HG02642 (cell line): ENCODE data around the gene MOB2.

Source experiments
- ATAC-seq: cut with Tn5 transposase; IDR thresholded peaks from one replicate; pipeline ENCODE4 v1.9.1; 2021; ENCODE audit warnings: mild to moderate bottlenecking; ENCODE audit not compliant: unreplicated experiment, poor library complexity

MOB2 gene

DNA sequence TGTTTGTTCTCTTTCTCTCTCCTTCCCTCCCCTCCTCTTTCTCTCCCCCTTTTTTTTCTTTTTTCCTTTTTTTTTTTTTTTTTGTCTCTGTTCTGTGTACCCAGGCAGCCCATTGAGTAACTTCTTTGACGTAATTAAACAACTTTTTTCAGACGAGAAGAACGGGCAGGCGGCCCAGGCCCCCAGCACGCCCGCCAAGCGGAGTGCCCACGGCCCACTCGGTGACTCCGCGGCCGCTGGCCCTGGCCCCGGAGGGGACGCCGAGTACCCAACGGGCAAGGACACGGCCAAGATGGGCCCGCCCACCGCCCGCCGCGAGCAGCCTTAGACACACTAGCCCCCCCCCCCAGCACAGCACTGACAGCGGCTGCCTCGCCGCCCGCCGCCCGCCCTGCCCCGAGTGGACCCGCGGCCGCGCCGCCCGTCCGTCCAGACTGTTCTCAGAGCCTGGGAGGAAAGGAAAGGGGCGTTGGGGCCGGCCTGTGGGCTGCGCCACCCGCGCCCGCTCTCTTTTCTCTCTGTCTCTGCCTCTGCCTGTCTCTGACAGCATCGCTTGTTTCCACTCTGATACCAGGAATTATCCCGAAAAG, 26.1 kb downstream of the MOB2 start:
- no peak for ATAC-seq

DNA sequence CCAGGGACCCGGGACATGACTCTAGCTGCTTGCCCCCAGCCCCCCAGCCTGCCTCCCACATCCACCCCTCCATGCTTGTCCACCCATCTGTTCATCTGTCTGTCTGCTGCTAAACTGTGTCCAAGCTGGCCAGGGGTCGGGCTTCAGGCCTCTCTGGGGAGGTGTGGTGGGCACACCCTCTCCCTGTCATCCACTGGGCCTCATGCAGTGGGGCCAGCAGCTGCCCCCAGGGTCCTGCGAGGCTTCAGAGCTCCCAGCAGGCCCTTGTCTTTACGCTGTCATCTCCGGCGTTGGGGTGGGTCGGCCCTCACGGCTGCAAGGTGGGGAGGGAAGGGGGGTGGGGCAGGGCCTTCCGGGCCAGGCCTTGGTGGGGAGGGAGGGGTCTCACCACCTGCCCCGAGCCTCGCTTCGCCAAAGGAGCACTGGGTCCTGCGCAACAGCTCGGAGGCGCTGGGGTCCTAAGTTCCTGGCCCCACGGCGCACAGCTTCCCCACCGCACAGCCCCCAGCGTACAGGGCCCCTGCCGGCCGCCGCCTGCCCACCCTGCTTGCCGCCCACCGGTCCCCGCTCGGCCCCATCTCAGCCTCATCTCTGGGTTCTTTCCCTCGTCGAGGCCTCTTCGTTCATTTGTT, 26.7 kb downstream of the MOB2 start:
- ATAC-seq, result no peak

DNA sequence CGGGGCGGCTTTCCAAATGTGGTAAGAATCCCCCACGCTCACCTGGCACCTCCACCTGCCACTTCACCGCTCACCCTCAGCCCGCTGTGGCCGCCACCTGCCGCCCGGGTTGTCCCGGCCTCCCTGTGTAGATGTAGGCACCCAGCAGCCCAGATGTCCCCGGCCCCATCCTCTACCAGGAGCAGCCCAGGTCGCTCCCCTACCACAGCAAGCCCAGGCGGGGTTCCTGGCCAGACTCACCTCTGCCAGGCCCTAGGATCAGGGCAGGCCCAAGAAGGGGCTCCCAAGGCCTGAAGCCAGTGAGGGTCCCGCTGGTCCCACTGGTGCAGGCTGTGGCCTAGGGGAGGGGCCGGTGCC, 27.4 kb downstream of the MOB2 start:
- no peak for ATAC-seq

DNA sequence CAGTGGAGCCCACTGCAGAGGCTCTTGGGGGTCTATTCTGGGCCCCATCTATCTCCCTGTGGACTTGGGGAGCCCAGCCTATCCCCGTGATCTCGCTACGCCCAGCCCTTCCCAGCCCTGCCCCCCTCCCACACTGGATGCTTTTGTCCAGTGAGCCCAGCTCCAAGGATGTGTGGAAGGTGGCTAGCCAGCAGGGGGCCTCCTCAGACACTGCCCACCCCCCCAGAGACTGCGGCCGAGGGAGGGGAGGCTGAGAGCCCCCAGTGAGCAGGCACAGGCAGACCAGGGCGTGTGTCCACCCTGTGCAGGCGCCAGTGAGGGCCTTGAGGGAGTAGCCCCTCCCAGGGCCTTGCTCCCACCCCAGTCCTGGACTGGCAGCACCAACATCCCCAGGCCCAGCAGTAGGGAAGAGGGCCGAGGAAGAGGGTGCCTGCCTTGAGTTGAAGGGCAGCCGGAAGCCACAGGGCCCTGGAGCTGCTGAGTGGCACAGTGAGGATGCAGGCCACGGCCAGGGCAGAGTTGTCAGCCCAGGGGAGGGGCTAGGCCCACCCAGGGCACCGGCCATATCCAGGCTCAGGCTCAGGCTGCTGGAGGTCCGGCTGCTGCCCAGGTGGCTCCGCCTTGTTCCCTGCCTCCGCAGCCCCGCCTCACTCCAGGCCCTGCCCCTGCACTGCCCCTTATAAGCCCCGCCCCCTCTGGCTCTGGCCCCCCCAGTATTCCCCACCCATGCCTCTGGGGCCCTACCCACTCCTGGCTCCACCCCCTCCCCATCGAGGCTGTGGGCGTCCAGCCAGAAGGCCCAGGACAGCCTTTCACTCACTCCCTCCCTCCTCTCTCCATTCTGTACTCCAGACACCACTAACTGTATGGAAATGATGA, 28.0 kb downstream of the MOB2 start:
- no peak for ATAC-seq

DNA sequence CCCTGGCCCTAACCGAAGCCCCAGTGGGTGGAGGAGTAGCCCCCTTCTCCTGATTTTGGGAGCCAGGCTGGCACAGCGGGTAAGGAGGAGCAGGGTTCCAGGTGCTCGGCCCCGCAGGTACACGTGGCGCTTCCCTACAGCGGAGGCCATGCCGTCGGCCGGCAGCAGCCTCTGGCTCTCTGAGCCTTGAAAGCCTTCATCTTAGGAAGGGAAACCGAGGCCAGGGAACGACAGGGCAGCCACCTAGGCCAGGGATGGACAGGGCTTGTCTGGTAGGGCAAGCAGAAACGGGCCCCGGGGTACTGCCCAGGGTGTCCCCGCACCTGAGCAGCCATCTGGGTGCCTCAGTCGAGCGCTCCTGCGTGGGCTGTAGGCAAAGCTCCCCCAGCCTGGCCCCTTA, 28.7 kb downstream of the MOB2 start:
- ATAC-seq, result no peak

DNA sequence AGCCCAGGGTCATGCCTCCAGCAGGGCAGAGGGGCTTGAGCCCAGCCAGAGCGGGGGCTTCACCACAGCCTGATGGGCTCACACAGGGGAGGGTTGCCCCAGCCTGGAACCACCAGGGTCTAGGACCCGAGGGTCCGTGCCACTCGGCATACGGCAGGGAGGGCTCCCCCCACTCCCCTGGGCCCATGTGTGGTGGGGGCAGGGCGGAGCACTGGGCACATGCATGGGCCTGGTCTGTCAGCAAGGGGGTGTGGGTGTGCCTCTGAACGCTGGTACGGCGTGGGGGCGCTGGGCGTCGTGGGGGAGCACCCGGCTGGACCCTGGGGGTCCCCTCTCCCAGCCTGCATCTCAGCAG, 29.3 kb downstream of the MOB2 start:
- no peak for ATAC-seq

DNA sequence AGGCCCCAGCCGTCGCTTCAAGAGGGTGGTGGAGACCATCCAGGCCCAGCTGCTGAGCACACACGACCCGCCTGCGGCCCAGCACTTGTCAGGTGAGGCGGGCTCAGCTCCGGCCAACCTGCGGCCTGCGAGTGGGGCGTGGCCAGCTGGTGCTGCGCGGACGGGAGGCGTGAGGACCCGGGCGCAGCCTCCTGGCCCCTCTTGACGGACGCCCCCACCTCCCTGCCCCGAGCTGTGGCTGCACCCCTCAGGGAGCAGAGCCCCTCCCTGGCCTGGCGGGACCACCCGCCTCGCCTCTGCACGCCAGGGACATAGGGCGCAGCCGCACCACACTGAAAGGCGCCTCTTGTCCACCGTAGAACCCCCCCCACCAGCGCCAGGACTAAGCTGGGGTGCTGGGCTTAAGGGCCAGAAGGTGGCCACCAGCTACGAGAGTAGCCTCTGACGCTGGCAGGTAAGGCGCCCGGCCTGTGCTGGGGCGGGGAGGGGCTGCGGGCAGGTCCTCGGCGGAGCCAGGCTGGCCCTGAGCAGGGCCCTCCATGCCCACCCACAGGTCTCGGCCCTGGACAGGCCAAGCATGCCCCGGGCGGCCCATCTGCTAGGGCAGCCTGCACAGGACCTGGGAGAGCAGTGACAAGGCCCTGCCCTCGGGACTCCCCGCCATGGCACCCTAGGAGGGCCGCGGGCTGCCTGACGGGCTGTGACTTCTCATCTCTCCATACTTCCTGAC, 29.8 kb downstream of the MOB2 start:
- ATAC-seq, result no peak

DNA sequence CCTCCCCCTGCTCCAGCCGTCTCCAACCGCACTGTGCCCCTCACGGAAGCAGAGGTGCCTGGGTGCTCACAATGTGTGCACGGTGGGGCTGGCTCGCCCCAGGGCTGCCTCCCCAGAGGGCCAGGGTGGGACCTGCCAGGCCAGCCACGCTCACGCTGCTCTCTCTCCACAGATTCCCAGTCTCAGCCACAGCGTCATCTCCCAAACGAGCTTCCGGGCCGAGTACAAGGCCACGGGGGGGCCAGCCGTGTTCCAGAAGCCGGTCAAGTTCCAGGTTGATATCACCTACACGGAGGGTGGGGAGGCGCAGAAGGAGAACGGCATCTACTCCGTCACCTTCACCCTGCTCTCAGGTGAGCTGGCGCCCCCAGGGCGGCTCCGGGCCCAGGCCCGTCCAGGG, 30.4 kb downstream of the MOB2 start:
- no peak for ATAC-seq

DNA sequence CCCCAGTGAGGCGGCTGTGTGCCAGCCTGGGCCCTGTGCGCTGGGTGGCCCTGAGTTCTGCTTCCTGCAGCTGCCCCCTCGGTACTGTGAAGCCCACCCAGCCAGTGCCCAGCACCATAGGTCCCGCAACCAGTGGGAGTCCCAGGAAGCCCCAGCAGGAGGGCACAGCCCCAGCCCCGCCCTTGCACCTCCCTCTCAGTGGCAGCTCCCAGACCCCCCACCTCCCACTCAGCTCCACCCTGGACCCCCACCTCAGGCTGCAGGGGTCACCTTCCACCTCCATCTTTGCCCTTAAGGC, 30.9 kb downstream of the MOB2 start:
- ATAC-seq, result no peak

DNA sequence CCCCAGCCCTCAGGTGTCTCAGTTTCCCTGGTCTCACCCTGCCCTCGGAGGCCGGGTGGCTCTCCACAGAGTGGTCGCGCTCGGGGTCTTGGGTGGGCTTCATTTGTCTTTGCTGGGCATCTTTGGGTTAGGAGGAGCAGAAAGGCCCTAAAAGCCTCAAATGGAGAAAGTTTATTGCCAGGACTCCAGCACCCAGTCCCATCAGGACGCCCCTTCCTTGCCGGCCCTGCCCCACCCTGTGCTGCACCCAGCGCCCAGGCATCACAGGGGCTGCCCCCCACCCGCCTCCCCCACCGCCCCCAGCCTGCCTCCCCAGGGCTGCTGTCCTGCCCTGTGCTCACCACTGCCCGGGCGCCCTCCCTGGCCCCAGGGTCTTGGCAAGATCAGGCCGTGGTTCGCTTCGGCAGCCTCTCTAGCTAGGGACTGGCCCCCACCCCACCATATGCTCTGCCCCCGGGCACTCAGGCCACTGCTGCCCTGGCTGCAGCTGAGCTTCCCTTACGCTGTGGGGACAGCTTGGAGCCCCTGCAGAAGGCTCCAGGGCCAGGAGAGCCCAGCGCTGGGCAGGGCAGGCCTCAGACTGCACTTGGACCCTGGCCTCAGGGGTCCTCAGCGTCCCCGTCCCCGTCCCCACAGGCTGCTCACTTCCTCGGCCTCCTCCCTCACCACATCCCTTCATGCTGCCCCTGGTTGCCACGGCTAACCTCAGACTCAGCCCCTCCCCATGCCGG, 31.4 kb downstream of the MOB2 start:
- no peak for ATAC-seq

DNA sequence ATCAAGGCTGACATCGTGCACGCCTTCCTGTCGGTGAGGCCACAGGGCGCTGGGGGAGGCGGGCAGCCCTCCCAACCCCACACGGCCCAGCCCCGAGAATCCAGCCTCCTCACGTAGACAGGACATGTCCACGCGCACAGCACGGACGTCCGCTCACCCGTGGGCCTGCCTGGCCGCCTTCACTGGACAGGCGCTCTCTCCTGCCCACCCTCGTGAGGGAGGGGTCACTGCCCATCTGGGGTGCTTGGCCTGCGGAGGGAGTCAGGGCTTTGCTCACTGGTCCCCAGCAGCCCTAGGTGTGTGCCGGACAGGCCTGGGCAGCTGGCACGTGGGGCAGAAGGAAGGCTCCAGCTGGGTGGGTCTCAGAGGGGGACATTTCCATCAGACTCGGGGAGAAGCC, 32.0 kb downstream of the MOB2 start:
- ATAC-seq, result no peak

DNA sequence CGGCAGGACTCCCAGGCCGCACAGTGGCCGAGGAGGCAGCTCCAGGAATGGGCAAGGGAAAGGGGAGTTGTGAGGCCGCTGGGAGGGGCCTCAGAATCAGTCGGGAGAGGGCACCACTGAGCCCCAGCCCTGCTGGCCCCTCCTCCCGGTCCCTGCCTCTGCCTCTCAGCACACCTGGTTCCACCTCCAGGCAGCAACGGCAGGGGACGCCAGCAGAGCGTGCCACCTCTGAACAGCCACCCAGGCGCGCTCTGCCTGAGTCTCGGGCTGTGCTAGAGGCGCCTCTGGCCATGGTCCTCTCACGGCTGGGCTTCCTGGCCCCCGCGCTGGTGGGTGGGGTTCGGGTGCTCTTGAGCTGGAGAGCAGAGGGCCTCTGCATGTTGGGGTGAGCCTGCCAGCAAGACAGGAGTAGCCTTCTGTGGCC, 33.0 kb downstream of the MOB2 start:
- ATAC-seq, result no peak

DNA sequence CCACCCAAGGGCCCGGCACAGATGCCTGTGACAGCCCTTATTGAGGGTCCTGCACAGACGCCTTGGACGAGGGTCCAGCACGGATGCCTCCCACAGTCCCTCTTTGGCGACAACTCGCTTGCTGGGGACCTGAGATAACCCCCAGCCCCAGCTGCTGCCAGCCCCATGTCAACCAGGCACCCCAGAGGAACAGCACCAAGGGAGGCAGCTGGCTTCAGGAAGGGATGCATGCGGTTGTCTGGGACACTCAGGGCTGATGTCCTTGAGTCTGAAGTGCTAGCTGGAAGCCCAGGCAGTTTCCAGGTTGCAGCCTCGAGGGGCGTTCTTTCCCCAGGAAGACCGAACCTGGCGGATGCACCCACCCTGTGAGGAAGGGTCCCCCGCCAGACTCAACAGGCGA, 33.8 kb downstream of the MOB2 start:
- no peak for ATAC-seq

DNA sequence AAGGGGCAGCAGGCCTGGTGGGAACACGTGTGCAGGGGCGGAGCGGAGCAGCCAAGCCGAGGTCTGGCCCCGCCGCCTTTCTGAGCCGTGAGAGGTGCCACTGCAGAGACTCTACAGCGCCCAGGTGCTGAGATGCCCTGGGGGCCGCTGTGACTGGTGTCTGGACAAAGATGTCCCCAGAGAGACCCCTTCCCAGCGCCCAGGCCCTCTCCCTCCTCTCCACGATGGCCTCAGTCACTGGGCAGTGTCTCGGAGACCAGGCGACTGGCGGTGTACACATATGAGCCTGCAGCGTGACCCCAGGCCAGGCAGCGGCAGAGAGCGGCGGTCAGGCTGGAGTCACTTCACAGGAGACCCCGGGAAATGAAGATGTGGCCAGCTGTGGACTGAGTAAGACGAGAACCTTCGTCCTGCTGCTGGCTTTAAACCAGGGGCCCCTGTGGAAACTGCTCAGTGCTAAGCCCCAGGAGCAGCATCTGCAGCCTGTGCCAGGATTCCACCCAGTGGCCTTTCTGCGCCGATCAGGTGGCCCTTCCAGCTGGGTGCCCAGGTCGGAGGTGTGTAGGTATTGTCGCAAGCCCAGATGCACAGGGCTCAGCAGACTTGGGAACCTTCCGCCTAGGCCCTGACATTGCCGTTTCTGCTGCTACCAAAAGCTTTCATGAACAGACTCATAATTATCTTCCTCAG, 34.7 kb downstream of the MOB2 start:
- ATAC-seq, result no peak

DNA sequence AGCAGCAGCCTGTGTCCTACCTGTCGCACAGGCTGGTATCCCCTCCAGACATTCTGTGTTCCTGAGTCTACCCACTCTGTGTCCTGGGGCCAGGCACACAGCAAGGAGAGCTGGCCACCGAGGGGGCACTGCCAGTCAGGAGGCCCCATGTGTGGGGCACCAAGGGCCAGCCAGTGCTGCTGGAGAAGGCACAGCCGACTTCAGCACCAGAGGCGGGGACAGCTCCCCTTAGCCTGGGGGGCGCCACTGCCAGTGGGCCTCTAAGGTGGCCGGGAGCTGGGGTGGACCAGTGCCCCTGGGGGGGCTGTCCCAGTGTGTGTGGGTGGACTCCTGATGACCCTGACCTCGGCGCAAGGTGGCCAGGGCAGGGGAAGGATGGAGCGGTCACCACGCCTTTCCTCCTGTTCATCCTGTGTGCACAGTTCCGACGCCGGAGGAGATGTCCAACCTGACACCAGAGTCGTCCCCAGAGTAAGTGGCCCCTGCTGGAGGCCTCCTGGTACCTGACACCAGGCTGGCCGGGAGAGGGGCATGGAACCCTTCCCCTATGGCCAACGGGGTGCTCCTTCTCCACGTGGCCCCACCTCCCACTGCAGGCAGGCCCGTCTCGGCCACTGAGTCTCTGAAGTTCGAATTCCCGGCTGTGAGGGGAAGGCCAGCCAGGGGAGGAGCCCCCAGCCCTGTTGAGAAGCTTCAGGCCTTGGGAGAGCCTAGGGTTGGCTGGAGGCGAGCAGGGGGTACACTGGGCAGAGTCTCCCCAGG, 35.4 kb downstream of the MOB2 start:
- no peak for ATAC-seq

DNA sequence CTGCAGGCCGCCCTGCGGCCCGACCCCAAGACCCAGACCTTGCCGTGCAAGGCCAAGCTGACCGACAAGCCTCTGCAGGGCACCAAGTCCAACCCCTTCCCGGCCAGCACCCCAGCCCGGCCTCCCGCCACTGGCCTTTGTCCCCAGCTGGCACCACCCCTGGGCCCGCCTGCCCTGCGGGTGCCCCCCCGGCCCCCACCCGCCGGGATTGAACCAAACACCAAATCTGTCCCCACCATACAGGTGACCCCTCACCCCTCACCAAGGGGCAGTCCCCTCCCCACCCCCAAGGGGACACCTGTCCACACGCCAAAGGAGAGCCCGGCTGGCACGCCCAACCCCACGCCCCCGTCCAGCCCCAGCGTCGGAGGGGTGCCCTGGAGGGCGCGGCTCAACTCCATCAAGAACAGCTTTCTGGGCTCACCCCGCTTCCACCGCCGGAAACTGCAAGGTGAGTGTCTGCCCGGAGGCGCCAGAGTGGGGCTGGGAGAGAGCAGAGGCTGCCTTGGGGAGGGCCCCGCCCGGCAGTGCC, 36.2 kb downstream of the MOB2 start:
- no peak for ATAC-seq

DNA sequence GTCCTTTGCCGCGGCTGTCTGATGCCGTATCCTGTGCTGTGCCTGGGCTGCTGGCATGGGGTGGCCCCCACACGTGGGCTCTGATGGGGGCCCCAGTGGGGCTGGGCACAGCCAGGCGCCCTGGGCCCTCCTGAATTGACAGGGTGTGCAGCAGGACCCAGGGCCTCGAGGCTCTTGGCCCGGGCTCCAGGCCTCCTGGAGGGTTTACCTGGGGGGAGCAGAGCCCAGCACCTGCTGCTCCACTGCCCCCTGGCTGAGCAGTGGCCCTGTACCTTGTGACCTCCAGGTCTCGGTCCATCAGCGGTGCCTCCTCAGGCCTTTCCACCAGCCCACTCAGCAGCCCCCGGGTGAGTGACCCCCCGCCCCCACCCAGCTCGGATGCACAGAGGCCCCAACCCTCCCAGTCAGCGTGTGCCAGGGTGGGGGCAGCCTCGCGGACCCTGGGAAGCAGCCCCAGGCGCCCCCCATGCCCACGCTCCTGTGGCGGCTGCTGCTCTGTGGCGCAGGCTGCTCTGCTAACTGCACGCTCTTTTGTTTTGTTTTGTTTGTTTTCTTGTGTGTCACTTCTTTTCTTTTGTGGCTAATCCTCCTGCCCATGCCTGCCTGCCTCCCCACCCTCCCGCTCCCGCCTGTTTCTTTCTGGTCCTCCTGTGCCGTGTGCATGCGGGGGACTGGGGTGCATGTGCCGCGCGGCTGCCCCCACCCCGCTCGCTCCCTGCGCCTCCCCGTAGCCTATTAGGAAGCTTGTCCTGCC, 36.9 kb downstream of the MOB2 start:
- no peak for ATAC-seq

DNA sequence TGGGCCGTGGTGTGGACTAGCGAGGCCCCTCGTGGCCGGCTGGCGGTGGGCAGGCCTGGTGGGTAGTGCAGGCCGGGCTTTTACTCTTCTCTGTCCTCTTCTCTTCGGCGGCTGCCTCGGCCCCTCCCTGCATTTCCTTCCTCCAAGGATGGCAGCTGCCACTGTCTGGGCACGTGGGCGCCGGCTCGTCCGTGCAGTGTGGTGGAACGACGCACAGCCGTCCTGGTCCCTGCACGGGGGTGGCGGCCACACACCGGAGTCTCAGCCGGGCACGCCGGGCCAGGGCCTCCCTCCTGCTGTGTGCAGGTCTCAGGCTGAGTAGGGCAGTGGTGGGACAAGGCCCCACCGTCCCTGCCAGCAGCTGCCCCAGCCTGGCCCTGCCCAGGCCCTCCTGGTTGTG, 37.7 kb downstream of the MOB2 start:
- no peak for ATAC-seq
